K562 (cell line): Measurements from ENCODE around the gene SLC7A4. TPM values are rescaled to one million over a fixed set of nuclear protein-coding genes. Genes with fewer than 3 reads are reported as not detected.

Experiments
- DACH1 ChIP-seq: fragments of 450-650 bp; IDR thresholded peaks from 2 replicates; pipeline ENCODE4 v1.6.1; 2018; ENCODE audit not compliant: partially characterized antibody
- HNRNPLL ChIP-seq: fragments of 200-400 bp; formaldehyde crosslinking; IDR thresholded peaks from 2 replicates; pipeline ENCODE4 v1.6.1; 2017; ENCODE audit warnings: low read length, low read depth, mild to moderate bottlenecking; ENCODE audit not compliant: poor library complexity, severe bottlenecking
- IFI16 ChIP-seq: fragments of 250-450 bp; sonication (Bioruptor Pico); IDR thresholded peaks from 2 replicates; pipeline ENCODE4 v2.1.2; 2022; ENCODE audit warnings: mild to moderate bottlenecking, inconsistent platforms
- NFE2L1 ChIP-seq: fragments of 450-650 bp; IDR thresholded peaks from 2 replicates; pipeline ENCODE4 v1.6.1; 2016; ENCODE audit warnings: missing genetic modification characterization, low read depth, mild to moderate bottlenecking, missing compliant biosample characterization, moderate library complexity, borderline replicate concordance
- NR1H2 ChIP-seq: sonication (generic); formaldehyde crosslinking; IDR thresholded peaks from 2 replicates; pipeline ENCODE4 v1.4.0; 2020; ENCODE audit warnings: mild to moderate bottlenecking, missing genetic modification reagents
- RCOR1 ChIP-seq, 2 experiments: IDR thresholded peaks; 2 replicates each; pipeline ENCODE4 v1.6.1; 2012; ENCODE audit warnings: low read depth in 2 of 2, low read length in 2 of 2, borderline replicate concordance in 1 of 2, improper control_type of control experiment in 1 of 2
- SP1 ChIP-seq: sonication (generic); formaldehyde crosslinking; IDR thresholded peaks from 2 replicates; pipeline ENCODE4 v1.8.1; 2022; ENCODE audit warnings: mild to moderate bottlenecking, missing genetic modification reagents
- SP2 ChIP-seq: IDR thresholded peaks from 2 replicates; pipeline ENCODE4 v1.6.1; 2011; ENCODE audit warnings: mild to moderate bottlenecking, low read depth, low read length, moderate library complexity; ENCODE audit not compliant: poor library complexity, severe bottlenecking; ENCODE audit errors: extremely low read depth
- TBL1XR1 ChIP-seq, 2 experiments: IDR thresholded peaks; 2 replicates each; pipeline ENCODE4 v1.6.1; 2012; ENCODE audit warnings: improper control_type of control experiment in 2 of 2, low read length in 2 of 2, mild to moderate bottlenecking in 1 of 2
- polyA plus RNA-seq, 8 experiments: library from polyadenylated mRNA; depleted of rRNA in 4 of 8; stranded (reverse) in 5 of 8; unstranded in 3 of 8; fragments of >200 nt; fragmentation: Nextera tagmentation in 2 of 8; fragmentation: Illumina TruSeq in 1 of 8; extraction: Ambion mirVana in 2 of 8; extraction: Trizol in 1 of 8; gene quantifications; 2 replicates each; pipeline versions ENCODE4 v1.2.1 to v1.2.3, GENCODE V29; 2011 to 2014; ENCODE audit warnings: inconsistent platforms in 1 of 8, missing spikeins in 1 of 8
- total RNA-seq, 7 experiments: library from RNA; depleted of rRNA in 6 of 7; stranded (reverse); fragments of >200 nt in 6 of 7; fragmentation: Illumina TruSeq in 2 of 7; extraction: Trizol in 2 of 7; gene quantifications; 2 replicates each; pipeline versions ENCODE4 v1.2.1 to v1.2.3, GENCODE V29; 2011 to 2021; ENCODE audit warnings: low replicate concordance in 1 of 7
- TF ChIP-seq, protein P1 (sequence below), 3 experiments: fragments of 200-800 bp in 1 of 3; sonication (Bioruptor generic) in 1 of 3; sonication (generic) in 1 of 3; formaldehyde crosslinking in 1 of 3; IDR thresholded peaks; 2 replicates each; pipeline versions ENCODE4 v1.6.1 to v1.8.0; 2016 to 2022; ENCODE audit warnings: mild to moderate bottlenecking in 2 of 3, missing compliant biosample characterization in 2 of 3, missing genetic modification characterization in 2 of 3, missing genetic modification reagents in 1 of 3
- TF ChIP-seq, protein P2 (sequence below), 2 experiments: IDR thresholded peaks; 2 replicates each; pipeline ENCODE4 v1.6.1; 2012; ENCODE audit warnings: improper control_type of control experiment in 2 of 2, low read depth in 2 of 2, low read length in 2 of 2, borderline replicate concordance in 1 of 2
- TF ChIP-seq, protein P3 (sequence below): fragments of 250-450 bp; sonication (Bioruptor Pico); IDR thresholded peaks from 2 replicates; pipeline ENCODE4 v1.4.0; 2020
- TF ChIP-seq, protein P4 (sequence below): IDR thresholded peaks from 2 replicates; pipeline ENCODE4 v1.6.1; 2011; ENCODE audit warnings: borderline replicate concordance, low read depth, mild to moderate bottlenecking, moderate library complexity, low read length; ENCODE audit not compliant: insufficient read depth, poor library complexity, severe bottlenecking

Gene SLC7A4
- total and polyA plus RNA-seq, 9 of the 15 experiments (the other 6 are each of a cell fraction or from before 2014, with no cell fraction given) = not detected

DNA sequence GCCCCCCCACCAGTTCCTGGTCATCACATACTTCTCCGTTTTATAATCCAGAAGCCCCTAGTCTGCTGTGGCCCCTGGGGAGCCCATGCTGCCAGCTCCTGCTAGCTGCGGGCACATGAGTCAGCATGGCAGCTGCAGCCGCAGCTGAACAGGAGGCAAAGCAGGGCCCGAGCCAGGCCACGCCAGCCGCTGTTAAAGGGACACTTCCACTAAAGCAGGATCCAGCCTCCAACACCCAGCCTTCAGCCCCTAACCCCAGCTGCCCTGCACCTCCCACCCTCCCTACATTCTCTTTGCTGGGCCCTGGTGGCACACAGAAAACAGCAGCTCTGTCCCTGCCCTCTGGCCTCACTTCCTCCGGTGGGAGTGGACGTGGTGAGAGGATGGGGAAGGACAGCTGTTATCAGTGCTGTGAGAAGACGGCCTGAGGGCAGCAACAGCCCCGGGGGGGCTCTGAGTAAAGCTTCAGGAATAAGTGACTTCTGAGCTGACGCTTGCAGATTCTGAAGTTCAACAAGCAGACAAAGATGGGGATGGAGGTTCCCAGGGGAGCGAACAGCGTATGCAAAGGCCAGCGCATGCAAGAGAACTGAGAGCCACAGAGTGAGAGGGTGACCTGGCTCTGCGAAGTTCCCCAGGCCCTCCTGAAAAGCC, 12.7 kb upstream of the SLC7A4 start (continued):
- TF ChIP-seq RCOR1 (IDR thresholded peaks at IDR 0.05; ENCODE audit: borderline replicate concordance in 1 of 2, low read depth in 2 of 2, low read length in 2 of 2) = peak in 1 of 2 experiments; percentile 66; a peak in 1 of 4 replicates
- TF ChIP-seq SP1 (CRISPR knock-in tag) = no peak
- no peak for TF ChIP-seq TBL1XR1 (IDR thresholded peaks at IDR 0.05; ENCODE audit: low read length in 2 of 2)
- peak; percentile 16 for TF ChIP-seq HNRNPLL
- TF ChIP-seq, protein P1, sequence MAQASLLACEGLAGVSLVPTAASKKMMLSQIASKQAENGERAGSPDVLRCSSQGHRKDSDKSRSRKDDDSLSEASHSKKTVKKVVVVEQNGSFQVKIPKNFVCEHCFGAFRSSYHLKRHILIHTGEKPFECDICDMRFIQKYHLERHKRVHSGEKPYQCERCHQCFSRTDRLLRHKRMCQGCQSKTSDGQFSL (CRISPR knock-in tag; IDR thresholded peaks at IDR 0.05) = peak; percentile 48; the same call in 1 of the 2 replicates
- TF ChIP-seq, protein P1 (tag; IDR thresholded peaks at IDR 0.05) = no peak
- TF ChIP-seq IFI16 (CRISPR knock-in tag) = no peak
- no peak for TF ChIP-seq NR1H2 (CRISPR knock-in tag)
- no peak for TF ChIP-seq NFE2L1
- TF ChIP-seq, protein P2, sequence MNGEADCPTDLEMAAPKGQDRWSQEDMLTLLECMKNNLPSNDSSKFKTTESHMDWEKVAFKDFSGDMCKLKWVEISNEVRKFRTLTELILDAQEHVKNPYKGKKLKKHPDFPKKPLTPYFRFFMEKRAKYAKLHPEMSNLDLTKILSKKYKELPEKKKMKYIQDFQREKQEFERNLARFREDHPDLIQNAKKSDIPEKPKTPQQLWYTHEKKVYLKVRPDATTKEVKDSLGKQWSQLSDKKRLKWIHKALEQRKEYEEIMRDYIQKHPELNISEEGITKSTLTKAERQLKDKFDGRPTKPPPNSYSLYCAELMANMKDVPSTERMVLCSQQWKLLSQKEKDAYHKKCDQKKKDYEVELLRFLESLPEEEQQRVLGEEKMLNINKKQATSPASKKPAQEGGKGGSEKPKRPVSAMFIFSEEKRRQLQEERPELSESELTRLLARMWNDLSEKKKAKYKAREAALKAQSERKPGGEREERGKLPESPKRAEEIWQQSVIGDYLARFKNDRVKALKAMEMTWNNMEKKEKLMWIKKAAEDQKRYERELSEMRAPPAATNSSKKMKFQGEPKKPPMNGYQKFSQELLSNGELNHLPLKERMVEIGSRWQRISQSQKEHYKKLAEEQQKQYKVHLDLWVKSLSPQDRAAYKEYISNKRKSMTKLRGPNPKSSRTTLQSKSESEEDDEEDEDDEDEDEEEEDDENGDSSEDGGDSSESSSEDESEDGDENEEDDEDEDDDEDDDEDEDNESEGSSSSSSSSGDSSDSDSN (IDR thresholded peaks at IDR 0.05; ENCODE audit: borderline replicate concordance in 1 of 2, low read depth in 2 of 2, low read length in 2 of 2) = peak in 1 of 2 experiments; percentile 28; a peak in 1 of 4 replicates
- no peak for TF ChIP-seq SP2
- TF ChIP-seq, protein P3, sequence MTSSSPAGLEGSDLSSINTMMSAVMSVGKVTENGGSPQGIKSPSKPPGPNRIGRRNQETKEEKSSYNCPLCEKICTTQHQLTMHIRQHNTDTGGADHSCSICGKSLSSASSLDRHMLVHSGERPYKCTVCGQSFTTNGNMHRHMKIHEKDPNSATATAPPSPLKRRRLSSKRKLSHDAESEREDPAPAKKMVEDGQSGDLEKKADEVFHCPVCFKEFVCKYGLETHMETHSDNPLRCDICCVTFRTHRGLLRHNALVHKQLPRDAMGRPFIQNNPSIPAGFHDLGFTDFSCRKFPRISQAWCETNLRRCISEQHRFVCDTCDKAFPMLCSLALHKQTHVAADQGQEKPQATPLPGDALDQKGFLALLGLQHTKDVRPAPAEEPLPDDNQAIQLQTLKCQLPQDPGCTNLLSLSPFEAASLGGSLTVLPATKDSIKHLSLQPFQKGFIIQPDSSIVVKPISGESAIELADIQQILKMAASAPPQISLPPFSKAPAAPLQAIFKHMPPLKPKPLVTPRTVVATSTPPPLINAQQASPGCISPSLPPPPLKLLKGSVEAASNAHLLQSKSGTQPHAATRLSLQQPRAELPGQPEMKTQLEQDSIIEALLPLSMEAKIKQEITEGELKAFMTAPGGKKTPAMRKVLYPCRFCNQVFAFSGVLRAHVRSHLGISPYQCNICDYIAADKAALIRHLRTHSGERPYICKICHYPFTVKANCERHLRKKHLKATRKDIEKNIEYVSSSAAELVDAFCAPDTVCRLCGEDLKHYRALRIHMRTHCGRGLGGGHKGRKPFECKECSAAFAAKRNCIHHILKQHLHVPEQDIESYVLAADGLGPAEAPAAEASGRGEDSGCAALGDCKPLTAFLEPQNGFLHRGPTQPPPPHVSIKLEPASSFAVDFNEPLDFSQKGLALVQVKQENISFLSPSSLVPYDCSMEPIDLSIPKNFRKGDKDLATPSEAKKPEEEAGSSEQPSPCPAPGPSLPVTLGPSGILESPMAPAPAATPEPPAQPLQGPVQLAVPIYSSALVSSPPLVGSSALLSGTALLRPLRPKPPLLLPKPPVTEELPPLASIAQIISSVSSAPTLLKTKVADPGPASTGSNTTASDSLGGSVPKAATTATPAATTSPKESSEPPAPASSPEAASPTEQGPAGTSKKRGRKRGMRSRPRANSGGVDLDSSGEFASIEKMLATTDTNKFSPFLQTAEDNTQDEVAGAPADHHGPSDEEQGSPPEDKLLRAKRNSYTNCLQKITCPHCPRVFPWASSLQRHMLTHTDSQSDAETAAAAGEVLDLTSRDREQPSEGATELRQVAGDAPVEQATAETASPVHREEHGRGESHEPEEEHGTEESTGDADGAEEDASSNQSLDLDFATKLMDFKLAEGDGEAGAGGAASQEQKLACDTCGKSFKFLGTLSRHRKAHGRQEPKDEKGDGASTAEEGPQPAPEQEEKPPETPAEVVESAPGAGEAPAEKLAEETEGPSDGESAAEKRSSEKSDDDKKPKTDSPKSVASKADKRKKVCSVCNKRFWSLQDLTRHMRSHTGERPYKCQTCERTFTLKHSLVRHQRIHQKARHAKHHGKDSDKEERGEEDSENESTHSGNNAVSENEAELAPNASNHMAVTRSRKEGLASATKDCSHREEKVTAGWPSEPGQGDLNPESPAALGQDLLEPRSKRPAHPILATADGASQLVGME = 0 out of 2 replicates have a peak, but pooled peaks have one; percentile 81
- TF ChIP-seq DACH1 = no peak
- TF ChIP-seq, protein P4, sequence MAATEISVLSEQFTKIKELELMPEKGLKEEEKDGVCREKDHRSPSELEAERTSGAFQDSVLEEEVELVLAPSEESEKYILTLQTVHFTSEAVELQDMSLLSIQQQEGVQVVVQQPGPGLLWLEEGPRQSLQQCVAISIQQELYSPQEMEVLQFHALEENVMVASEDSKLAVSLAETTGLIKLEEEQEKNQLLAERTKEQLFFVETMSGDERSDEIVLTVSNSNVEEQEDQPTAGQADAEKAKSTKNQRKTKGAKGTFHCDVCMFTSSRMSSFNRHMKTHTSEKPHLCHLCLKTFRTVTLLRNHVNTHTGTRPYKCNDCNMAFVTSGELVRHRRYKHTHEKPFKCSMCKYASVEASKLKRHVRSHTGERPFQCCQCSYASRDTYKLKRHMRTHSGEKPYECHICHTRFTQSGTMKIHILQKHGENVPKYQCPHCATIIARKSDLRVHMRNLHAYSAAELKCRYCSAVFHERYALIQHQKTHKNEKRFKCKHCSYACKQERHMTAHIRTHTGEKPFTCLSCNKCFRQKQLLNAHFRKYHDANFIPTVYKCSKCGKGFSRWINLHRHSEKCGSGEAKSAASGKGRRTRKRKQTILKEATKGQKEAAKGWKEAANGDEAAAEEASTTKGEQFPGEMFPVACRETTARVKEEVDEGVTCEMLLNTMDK = no peak
